Measurements from ENCODE around the gene ENO3.

Gene ENO3

GRCh38 chr17:4947411-4948165 is 3.3 kb upstream of the ENO3 start:
- DNase-seq (ENCODE audit: low spot score) = peak; percentile 81

GRCh38 chr17:4948166-4948930 is 2.6 kb upstream of the ENO3 start, which contains the start of gene PFN1:
TSS of gene PFN1 (minus strand) at chr17:4948530. CDS start at chr17:4948394, 136 bp downstream.
- peak; percentile 94 for DNase-seq (ENCODE audit: low spot score)
- TF ChIP-seq CTCF (IDR thresholded peaks at IDR 0.05; ENCODE audit: extremely low read depth, missing control alignments) = no peak

More at GRCh38 chr17:4947411-4948165, 3.3 kb upstream of the ENO3 start:
- no peak for TF ChIP-seq CTCF (IDR thresholded peaks at IDR 0.05; ENCODE audit: extremely low read depth, missing control alignments)

- no peak for TF ChIP-seq CTCF (IDR thresholded peaks at IDR 0.05; ENCODE audit: extremely low read depth, missing control alignments)
- peak; percentile 93 for DNase-seq (ENCODE audit: low spot score)
Measured at GRCh38 chr17:4948931-4949320, 2.0 kb upstream of the ENO3 start.

GRCh38 chr17:4949321-4950074 is 1.4 kb upstream of the ENO3 start:
- peak; percentile 93 for DNase-seq (ENCODE audit: low spot score)
- TF ChIP-seq CTCF (IDR thresholded peaks at IDR 0.05; ENCODE audit: extremely low read depth, missing control alignments) = no peak

GRCh38 chr17:4950075-4950745 is 709 bp upstream of the ENO3 start:
- DNase-seq (ENCODE audit: low spot score) = no peak
- TF ChIP-seq CTCF (IDR thresholded peaks at IDR 0.05; ENCODE audit: extremely low read depth, missing control alignments) = no peak

- no peak for DNase-seq (ENCODE audit: low spot score)
- no peak for TF ChIP-seq CTCF (IDR thresholded peaks at IDR 0.05; ENCODE audit: extremely low read depth, missing control alignments)
Measured at GRCh38 chr17:4951486-4951885, 567 bp downstream of the ENO3 start.

All from GM20000 (cell line).